DMS153 treated with DMSO at 0.1 percent for 48 hours (cell line): ENCODE data around the gene RAI1.

Experiments
- DNase-seq: peaks from one replicate; lab custom pipeline; 2025; ENCODE audit not compliant: unreplicated experiment; lab: John Stamatoyannopoulos, UW

RAI1 gene

DNA sequence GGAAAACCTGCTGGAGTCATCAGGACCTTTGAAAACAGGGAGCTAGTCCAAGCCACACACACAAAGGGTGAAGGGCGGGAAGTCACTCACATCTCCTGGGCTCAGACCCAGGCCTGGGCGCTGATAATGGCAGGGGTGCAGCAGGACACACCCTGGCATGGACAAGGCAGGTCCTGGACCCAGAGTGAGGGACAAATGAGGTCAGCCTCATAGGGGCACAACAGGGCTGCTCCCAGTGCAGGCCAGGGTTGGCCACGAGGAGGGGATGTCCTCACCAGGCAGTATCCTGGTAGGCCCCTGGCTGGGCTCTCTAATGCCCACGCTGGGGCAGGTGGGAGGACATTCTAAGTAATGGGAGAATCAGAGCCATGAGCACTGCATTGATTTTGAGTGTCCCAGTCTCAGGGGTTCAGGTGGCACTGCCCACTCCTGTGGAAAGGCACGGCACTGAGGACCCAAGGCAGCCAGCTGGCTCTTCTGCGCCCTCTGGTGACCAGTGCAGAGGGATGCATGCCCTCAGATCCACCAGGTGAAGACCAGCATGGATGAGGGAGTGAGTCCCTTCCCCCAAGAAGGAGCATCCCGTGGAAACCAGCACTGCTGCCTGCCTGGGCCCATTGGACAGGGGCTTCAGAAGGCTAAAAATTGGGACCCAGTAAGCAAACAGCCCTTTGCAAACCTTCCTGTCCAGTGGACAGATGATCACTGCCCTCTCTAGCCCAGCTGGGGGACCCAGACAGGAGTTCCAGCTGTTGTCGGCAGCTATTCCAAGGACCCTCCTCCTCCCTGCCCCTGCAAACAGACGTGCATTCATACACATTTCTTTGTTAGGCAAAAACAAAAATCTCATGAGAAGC is 178.9 kb downstream of the RAI1 start:
- DNase-seq = peak; percentile 9

DNA sequence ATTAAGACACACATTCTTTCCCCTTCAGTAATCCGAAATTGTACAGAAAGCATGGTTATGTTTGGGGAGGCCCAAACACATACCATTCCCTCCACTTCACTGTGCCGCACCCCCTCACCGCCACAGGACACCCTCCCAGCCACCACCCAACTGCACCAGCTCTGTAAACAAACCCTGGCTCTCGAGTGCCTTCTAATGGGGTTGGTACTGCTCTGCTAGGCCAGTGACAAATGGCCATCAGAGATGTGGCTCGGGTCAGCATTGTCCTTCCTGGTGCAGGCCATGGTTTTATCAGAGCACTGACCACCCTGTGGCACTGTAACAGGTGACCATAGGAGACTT is 179.5 kb downstream of the RAI1 start:
- no peak for DNase-seq
